Mesodermal cell (in vitro differentiated cells): ENCODE results near the gene TPO.

ENCODE experiments used
- H3K27ac ChIP-seq: 2 replicates; pipeline ENCODE4 v1.7.0; 2013; ENCODE audit warnings: mild to moderate bottlenecking, low read depth, low read length, moderate library complexity; ENCODE audit not compliant: severe bottlenecking
- H3K36me3 ChIP-seq: 2 replicates; pipeline ENCODE4 v1.7.1; 2013; ENCODE audit warnings: mild to moderate bottlenecking, low read length, moderate library complexity; ENCODE audit not compliant: control insufficient read depth, insufficient read depth
- H3K4me1 ChIP-seq: one replicate; pipeline ENCODE4 v1.7.1; 2013; ENCODE audit warnings: mild to moderate bottlenecking, low read length; ENCODE audit not compliant: insufficient read depth, control insufficient read depth, poor library complexity, severe bottlenecking
- H3K4me3 ChIP-seq: 2 replicates; pipeline ENCODE4 v1.7.0; 2013; ENCODE audit warnings: low read length, control low read depth, mild to moderate bottlenecking; ENCODE audit not compliant: insufficient read depth, poor library complexity, severe bottlenecking; ENCODE audit errors: extremely low read depth
- H3K9me3 ChIP-seq: 2 replicates; pipeline ENCODE4 v1.7.1; 2013; ENCODE audit warnings: mild to moderate bottlenecking, low read length, moderate library complexity; ENCODE audit not compliant: control insufficient read depth
- WGBS, 2 experiments: methylation state at CpG; one replicate each; pipeline ENCODE4 v1.1.5; 2013; ENCODE audit warnings: missing lambda C conversion rate in 2 of 2; ENCODE audit not compliant: insufficient coverage in 2 of 2; 5-methylcytosine and 5-hydroxymethylcytosine counted together

The TPO gene

GRCh38 chr2:1502891-1503304 is 89.6 kb downstream of the TPO start:
- 91 to 93% methylated on average over 14 to 15 of the region's 15 CpGs for WGBS, 2 experiments
- no peak overlapping the region for H3K4me3 ChIP-seq
- H3K27ac ChIP-seq: no peak overlapping the region
- no peaks in the 10 kb centered on the region for H3K36me3 ChIP-seq
- H3K4me1 ChIP-seq: no peaks in the 10 kb centered on the region
- H3K9me3 ChIP-seq: no peaks in the 10 kb centered on the region

GRCh38 chr2:1503471-1504310 is 90.4 kb downstream of the TPO start:
- 86 to 89% methylated on average over 26 to 30 of the region's 36 CpGs for WGBS, 2 experiments
- Histone ChIP-seq H3K4me1 (no peaks in the 10 kb centered on the region), H3K4me3 (no peak overlapping the region), H3K36me3 (no peaks in the 10 kb centered on the region), H3K27ac (no peak overlapping the region), H3K9me3 (no peaks in the 10 kb centered on the region)

GRCh38 chr2:1504311-1504750 is 91.1 kb downstream of the TPO start:
- H3K4me3 ChIP-seq: no peak overlapping the region
- no peaks in the 10 kb centered on the region for H3K36me3 ChIP-seq
- no peaks in the 10 kb centered on the region for H3K9me3 ChIP-seq
- WGBS, 2 experiments: 93 to 94% methylated on average over 7 to 8 of the region's 10 CpGs
- H3K4me1 ChIP-seq: no peaks in the 10 kb centered on the region
- no peak overlapping the region for H3K27ac ChIP-seq

GRCh38 chr2:1505031-1505441 is 91.8 kb downstream of the TPO start:
- WGBS, 2 experiments: 79 to 90% methylated on average over 7 of the region's 10 CpGs
- Histone ChIP-seq H3K4me1 (no peaks in the 10 kb centered on the region), H3K9me3 (no peaks in the 10 kb centered on the region), H3K36me3 (no peaks in the 10 kb centered on the region), H3K27ac (no peak overlapping the region), H3K4me3 (no peak overlapping the region)

- Histone ChIP-seq H3K27ac (no peak overlapping the region), H3K36me3 (no peaks in the 10 kb centered on the region), H3K9me3 (no peaks in the 10 kb centered on the region), H3K4me3 (no peak overlapping the region), H3K4me1 (no peaks in the 10 kb centered on the region)
- WGBS, 2 experiments: 82 to 88% methylated on average over 3 to 5 of the region's 5 CpGs
Measured at GRCh38 chr2:1509271-1510065, 96.2 kb downstream of the TPO start.

GRCh38 chr2:1510176-1510575 is 96.9 kb downstream of the TPO start:
- Histone ChIP-seq H3K36me3 (no peaks in the 10 kb centered on the region), H3K9me3 (no peaks in the 10 kb centered on the region), H3K4me1 (no peaks in the 10 kb centered on the region), H3K4me3 (no peak overlapping the region), H3K27ac (no peak overlapping the region)
- WGBS, 2 experiments: 77 to 100% methylated on average over 3 to 4 of the region's 4 CpGs

- Histone ChIP-seq H3K27ac (no peak overlapping the region), H3K4me3 (no peak overlapping the region), H3K4me1 (no peaks in the 10 kb centered on the region), H3K36me3 (no peaks in the 10 kb centered on the region), H3K9me3 (no peaks in the 10 kb centered on the region)
- WGBS, 2 experiments: 40 to 50% methylated on average over 2 of the region's 6 CpGs
Measured at GRCh38 chr2:1511455-1511854, 98.2 kb downstream of the TPO start.

GRCh38 chr2:1512321-1513289 is 99.3 kb downstream of the TPO start:
- Histone ChIP-seq H3K4me1 (no peaks in the 10 kb centered on the region), H3K9me3 (no peaks in the 10 kb centered on the region), H3K36me3 (no peaks in the 10 kb centered on the region), H3K4me3 (no peak overlapping the region), H3K27ac (no peak overlapping the region)
- 91 to 92% methylated on average over 33 to 36 of the region's 36 CpGs for WGBS, 2 experiments

GRCh38 chr2:1514391-1515072 is 101.3 kb downstream of the TPO start:
- 82 to 87% methylated on average over 15 to 18 of the region's 18 CpGs for WGBS, 2 experiments
- H3K36me3 ChIP-seq: no peaks in the 10 kb centered on the region
- H3K4me1 ChIP-seq: no peaks in the 10 kb centered on the region
- H3K4me3 ChIP-seq: no peak overlapping the region
- no peak overlapping the region for H3K27ac ChIP-seq
- no peaks in the 10 kb centered on the region for H3K9me3 ChIP-seq

- no peaks in the 10 kb centered on the region for H3K9me3 ChIP-seq
- WGBS, 2 experiments: 82 to 86% methylated on average over 7 to 8 of the region's 8 CpGs
- H3K4me3 ChIP-seq: no peak overlapping the region
- no peak overlapping the region for H3K27ac ChIP-seq
- H3K4me1 ChIP-seq: no peaks in the 10 kb centered on the region
- no peaks in the 10 kb centered on the region for H3K36me3 ChIP-seq
Measured at GRCh38 chr2:1515073-1515430, 101.8 kb downstream of the TPO start.
